ENCODE measurements around the gene PRKAA2.

The PRKAA2 gene

GRCh38 chr1:56712150-56712549 lies 67.0 kb downstream of the PRKAA2 start:
- no peak for DNase-seq (ENCODE audit: low read depth in 2 of 2)

- DNase-seq (ENCODE audit: low read depth in 2 of 2): no peak
These were observed 68.0 kb downstream of the PRKAA2 start for GRCh38 chr1:56713112-56713511.

GRCh38 chr1:56715156-56715555 lies 70.0 kb downstream of the PRKAA2 start:
- no peak for DNase-seq (ENCODE audit: low read depth in 2 of 2)

DNA sequence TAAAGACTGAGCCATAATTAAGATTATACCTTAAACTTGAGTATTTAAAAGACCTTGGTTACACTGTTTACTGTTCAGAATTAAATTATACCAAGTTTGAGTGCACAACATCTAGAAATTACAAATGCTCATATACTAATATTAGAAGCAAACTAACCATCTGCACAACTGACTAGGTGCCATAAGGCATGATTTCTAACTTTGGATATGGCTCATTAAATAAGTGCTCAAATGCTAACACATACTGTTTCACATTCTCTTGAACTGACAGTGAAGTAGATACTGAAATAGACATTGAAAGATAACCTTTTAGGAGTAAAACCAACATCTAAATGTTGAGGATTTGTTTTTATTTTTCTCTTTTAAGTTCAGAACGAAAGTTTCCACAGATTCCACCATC lies 74.1 kb downstream of the PRKAA2 start:
- no peak for DNase-seq (ENCODE audit: low read depth in 2 of 2)

DNA sequence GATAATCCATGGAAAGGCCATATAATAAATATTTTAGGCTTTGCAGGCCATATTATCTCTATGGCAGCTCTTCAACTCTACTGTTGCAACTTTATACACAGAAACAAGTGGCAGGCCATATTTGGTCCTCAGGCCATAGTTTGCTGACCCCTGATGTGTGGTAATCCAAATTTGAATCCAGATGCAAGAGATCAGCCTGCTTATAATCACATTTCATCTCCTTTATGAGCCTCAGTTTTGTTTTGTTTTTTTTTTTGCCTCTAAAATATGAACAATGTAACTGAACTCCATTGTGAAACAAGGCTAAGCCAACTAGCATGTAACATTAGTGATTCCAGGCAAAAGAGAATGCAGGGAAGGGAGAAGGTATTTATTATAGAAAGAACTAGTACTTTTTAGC lies 81.6 kb downstream of the PRKAA2 start:
- DNase-seq (ENCODE audit: low read depth in 2 of 2): no peak

- DNase-seq (ENCODE audit: low read depth in 2 of 2): no peak
These were observed 83.8 kb downstream of the PRKAA2 start for GRCh38 chr1:56728964-56729363.

GRCh38 chr1:56745231-56745630 lies 100.1 kb downstream of the PRKAA2 start:
- DNase-seq (ENCODE audit: low read depth in 2 of 2): no peak

DNA sequence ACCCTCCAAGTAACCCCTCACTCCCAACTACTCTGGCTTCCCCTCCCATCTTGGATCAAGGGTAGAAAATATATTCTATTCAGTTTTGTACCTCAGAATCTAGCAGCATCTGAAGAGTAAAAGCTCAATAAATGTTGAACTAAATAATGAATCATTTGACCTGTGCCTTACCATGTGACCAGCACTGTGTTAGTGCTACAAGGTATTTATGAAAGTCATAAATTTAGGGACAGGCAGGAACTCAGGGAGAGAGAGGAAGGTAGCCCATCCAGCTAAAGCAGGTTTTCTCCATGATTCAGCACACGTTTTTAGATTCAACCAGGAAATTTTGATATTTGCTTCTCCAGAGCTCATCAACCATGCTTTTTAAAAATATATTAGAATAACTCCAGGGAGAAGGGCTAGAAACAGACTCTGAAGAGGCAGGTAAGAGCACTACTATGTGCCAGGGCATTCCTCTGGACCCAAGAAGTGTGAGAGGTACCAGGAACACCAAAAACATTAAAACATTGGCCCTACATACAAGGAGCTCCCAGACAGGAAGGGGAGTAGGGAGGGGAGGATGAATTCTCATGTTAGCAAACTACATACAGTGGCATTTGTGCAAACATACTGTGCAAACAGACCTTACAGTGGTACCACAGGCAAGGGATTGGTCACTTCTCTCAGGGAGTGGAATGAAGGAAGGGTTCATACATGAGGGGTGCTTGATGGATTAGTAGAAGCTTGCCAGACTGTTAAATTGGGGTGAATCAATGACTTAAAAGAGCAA lies 109.8 kb downstream of the PRKAA2 start:
- no peak for DNase-seq (ENCODE audit: low read depth in 2 of 2)

DNA sequence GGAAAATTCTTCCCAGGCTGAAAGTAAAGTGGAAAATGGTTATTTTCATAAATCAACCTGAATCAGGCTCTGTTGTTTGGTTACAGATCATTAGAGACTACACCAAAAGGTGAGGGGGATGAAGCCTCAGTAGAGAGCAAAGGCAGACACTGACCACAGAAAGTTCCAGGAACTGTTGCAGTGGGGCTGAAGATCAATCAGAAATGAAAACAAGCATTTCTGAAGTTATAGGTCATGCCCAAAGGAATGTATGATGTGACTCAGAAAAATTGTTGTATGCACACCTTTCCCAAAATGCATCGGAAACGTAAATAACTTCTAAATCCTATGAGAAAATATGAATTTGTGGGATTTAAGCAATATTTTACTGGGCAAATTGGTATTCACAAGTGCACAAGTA lies 110.8 kb downstream of the PRKAA2 start:
- no peak for DNase-seq (ENCODE audit: low read depth in 2 of 2)

- no peak for DNase-seq (ENCODE audit: low read depth in 2 of 2)
These were observed 113.0 kb downstream of the PRKAA2 start for GRCh38 chr1:56758135-56758534.

- DNase-seq (ENCODE audit: low read depth in 2 of 2): no peak
These were observed 113.7 kb downstream of the PRKAA2 start for GRCh38 chr1:56758794-56759193.
